Glomerular visceral epithelial cell (primary cell): Measurements from ENCODE around the gene SCN8A.

ENCODE experiments used
- DNase-seq: peaks from one replicate; pipeline ENCODE4 v3.0.0-alpha.2; 2016; ENCODE audit errors: extremely low spot score

The SCN8A gene

GRCh38 chr12:51669271-51669670, 78.2 kb downstream of the SCN8A start:
- DNase-seq, result no peak

- DNase-seq, result no peak
Observed at GRCh38 chr12:51669996-51670395, 79.0 kb downstream of the SCN8A start.

- DNase-seq, result no peak
Observed at GRCh38 chr12:51672334-51672733, 81.3 kb downstream of the SCN8A start.

- DNase-seq, result no peak
Observed at GRCh38 chr12:51675071-51675803, 84.2 kb downstream of the SCN8A start.

GRCh38 chr12:51676875-51677274, 85.8 kb downstream of the SCN8A start:
- DNase-seq, result no peak

- DNase-seq, result no peak
Observed at GRCh38 chr12:51677284-51677968, 86.4 kb downstream of the SCN8A start.

- DNase-seq, result peak; percentile 56
Observed at GRCh38 chr12:51678086-51678724, 87.2 kb downstream of the SCN8A start.

GRCh38 chr12:51682981-51683380, 91.9 kb downstream of the SCN8A start:
- no peak for DNase-seq

GRCh38 chr12:51683763-51684357, 92.8 kb downstream of the SCN8A start:
- DNase-seq, result no peak

- peak; percentile 11 for DNase-seq
Observed at GRCh38 chr12:51686727-51687126, 95.7 kb downstream of the SCN8A start.

GRCh38 chr12:51687177-51687576, 96.1 kb downstream of the SCN8A start:
- DNase-seq, result peak; percentile 18

GRCh38 chr12:51687614-51688013, 96.6 kb downstream of the SCN8A start:
- DNase-seq, result peak; percentile 9

GRCh38 chr12:51689983-51690382, 99.0 kb downstream of the SCN8A start:
- no peak for DNase-seq

GRCh38 chr12:51692016-51692415, 101.0 kb downstream of the SCN8A start:
- DNase-seq, result no peak

GRCh38 chr12:51693569-51693968, 102.5 kb downstream of the SCN8A start:
- no peak for DNase-seq

GRCh38 chr12:51694146-51694545, 103.1 kb downstream of the SCN8A start:
- DNase-seq, result no peak

GRCh38 chr12:51695241-51696010, 104.4 kb downstream of the SCN8A start:
- DNase-seq, result no peak

GRCh38 chr12:51699219-51699618, 108.2 kb downstream of the SCN8A start:
- DNase-seq, result no peak

GRCh38 chr12:51700887-51701286, 109.9 kb downstream of the SCN8A start:
- DNase-seq, result no peak

- DNase-seq, result no peak
Observed at GRCh38 chr12:51702587-51702986, 111.6 kb downstream of the SCN8A start.

- no peak for DNase-seq
Observed at GRCh38 chr12:51705450-51705849, 114.4 kb downstream of the SCN8A start.

GRCh38 chr12:51706206-51706605, 115.2 kb downstream of the SCN8A start:
- DNase-seq, result no peak
